WERI-Rb-1 (cell line): Measurements from ENCODE around the gene C4orf51.

Experiments
- DNase-seq: peaks from one replicate; pipeline ENCODE4 v3.0.0-alpha.2; 2020
- H3K27ac ChIP-seq: fragments of 250-450 bp; sonication (Bioruptor Pico); 2 replicates; pipeline ENCODE4 v1.5.1; 2020; ENCODE audit warnings: mild to moderate bottlenecking, moderate library complexity
- H3K27me3 ChIP-seq: fragments of 250-450 bp; sonication (Bioruptor Pico); 2 replicates; pipeline ENCODE4 v1.5.1; 2021; ENCODE audit warnings: mild to moderate bottlenecking, low read depth, moderate library complexity; ENCODE audit not compliant: insufficient read depth, severe bottlenecking
- H3K36me3 ChIP-seq: fragments of 250-450 bp; sonication (Bioruptor Pico); 2 replicates; pipeline ENCODE4 v1.5.1; 2020; ENCODE audit warnings: mild to moderate bottlenecking, moderate library complexity
- H3K4me3 ChIP-seq: 2 replicates; pipeline ENCODE4 v1.5.1; 2011; ENCODE audit warnings: low read depth, mild to moderate bottlenecking, control low read depth, low read length
- H3K9me3 ChIP-seq: fragments of 250-450 bp; sonication (Bioruptor Pico); 2 replicates; pipeline ENCODE4 v1.5.1; 2021; ENCODE audit warnings: mild to moderate bottlenecking, moderate library complexity; ENCODE audit not compliant: severe bottlenecking
- CTCF ChIP-seq: IDR thresholded peaks from 2 replicates; pipeline ENCODE4 v1.5.1; 2011; ENCODE audit warnings: low read depth, mild to moderate bottlenecking, control low read depth, inconsistent platforms, low read length

Gene C4orf51

GRCh38 chr4:145776208-145776607, 96.3 kb downstream of the C4orf51 start:
- Histone ChIP-seq H3K9me3 (no peaks in the 10 kb centered on the region), H3K27ac (no peak overlapping the region), H3K27me3 (no peaks in the 10 kb centered on the region), H3K36me3 (peaks cover 50% of the 10 kb centered on the region), H3K4me3 (no peak overlapping the region)
- DNase-seq: no peak
- no peak for TF ChIP-seq CTCF

- peaks cover 8% of the 10 kb centered on the region for H3K9me3 ChIP-seq
- H3K27me3 ChIP-seq: no peaks in the 10 kb centered on the region
- no peak overlapping the region for H3K27ac ChIP-seq
- H3K4me3 ChIP-seq: no peak overlapping the region
- no peak for TF ChIP-seq CTCF
- no peak for DNase-seq
- H3K36me3 ChIP-seq: peaks cover 25% of the 10 kb centered on the region
These were observed 99.4 kb downstream of the C4orf51 start for GRCh38 chr4:145779319-145779801.

GRCh38 chr4:145781351-145781750, 101.4 kb downstream of the C4orf51 start:
- no peak for DNase-seq
- Histone ChIP-seq H3K27ac (no peak overlapping the region), H3K36me3 (peaks cover 12% of the 10 kb centered on the region)

More at GRCh38 chr4:145781351-145781750, 101.4 kb downstream of the C4orf51 start:
- no peak for TF ChIP-seq CTCF
- Histone ChIP-seq H3K9me3 (peaks cover 9% of the 10 kb centered on the region), H3K27me3 (no peaks in the 10 kb centered on the region), H3K4me3 (no peak overlapping the region)
